Middle frontal gyrus (tissue), 1 donor: Measurements from ENCODE around the gene OPA3.
A peak's percentile ranks its signal among the peaks of the same experiment; 100 is the strongest.
"Not testable (repeated sequence)": the region's sequence is repeated elsewhere in the genome, so short reads cannot be mapped to it uniquely, and the experiment has no call there.

Source experiments
- DNase-seq: peaks from one replicate; pipeline ENCODE4 v3.0.0-alpha.2; 2015; ENCODE audit warnings: low spot score; ENCODE audit errors: extremely low spot score

The OPA3 gene

DNA sequence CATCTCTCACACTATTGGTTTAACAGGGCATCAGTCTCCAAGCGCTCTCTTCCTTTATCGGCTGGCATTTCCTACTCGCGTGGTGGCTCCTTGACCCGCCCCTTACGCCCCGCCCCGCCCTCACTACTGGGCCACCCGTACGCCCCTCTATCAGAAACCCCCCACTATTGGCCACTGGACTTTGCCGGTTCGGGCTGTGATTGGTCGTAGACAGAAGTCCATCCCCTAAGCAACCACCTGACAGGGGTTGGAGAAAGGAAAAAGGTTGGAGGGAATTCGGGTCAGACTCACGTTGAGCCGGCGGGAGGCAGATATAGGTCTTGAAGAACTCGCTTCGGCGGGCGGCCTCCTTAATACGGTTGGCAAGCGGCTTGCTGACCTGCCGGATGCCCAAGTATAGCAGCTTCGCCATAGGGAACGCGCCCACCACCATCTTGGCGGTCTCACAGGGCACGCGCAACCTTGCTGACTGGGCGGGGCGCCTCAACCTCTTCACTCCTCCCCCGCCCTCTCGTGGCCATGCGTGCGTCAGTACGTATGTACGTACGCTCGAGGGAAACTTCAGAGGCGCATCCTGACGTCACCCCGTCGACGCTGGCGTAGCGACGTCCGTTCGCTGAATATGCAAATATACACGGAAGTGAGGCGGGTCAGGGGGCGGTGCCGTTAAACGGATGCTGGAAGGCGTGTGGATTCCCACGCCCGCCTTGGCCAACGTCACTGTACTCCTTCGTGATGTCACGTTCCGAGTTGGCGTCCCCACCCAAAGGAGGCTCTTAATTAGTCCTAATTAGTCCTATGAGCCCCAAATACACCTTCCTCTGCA lies at the start of gene OPA3:
OPA3 (minus strand) TSS at position 471 of the 826 bp plus-strand sequence; CDS start at position 433, 38 bp downstream.
- peak; percentile 100 for DNase-seq

DNA sequence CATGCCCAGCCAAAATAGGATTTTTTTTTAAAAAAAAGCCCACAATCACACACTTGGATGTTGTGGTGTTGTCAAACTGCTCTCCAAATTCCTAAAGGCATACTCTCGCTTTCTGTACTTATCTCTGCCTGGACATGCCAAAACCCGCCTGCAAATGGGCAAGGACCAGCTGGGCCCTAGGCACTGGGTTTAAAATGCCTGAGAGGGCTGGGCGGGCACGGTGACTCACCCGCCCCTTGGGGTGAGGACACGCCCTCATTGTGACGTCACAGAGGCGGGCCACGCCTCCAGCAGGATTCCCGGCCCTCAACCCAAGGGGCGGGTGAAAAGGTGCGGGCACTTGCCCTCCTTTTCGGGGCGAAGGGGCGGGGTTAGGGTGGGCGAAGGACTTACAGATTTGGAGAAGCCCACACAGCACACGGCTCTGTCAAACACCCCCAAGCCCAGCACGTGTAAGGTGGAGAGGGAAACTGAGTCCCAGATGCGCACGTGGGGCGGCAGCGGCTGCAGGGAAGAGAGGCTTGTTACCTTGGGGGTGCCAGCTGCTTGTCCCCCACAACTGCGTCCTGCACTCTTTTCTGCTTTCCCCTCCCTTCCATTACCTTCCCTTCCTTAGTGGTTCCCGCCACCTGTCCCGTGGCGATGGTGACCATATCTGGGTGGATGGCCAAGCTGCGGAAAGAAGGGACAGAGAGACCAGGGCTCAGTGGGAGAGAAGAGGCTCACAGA lies 48.0 kb upstream of the OPA3 start:
- no peak for DNase-seq

DNA sequence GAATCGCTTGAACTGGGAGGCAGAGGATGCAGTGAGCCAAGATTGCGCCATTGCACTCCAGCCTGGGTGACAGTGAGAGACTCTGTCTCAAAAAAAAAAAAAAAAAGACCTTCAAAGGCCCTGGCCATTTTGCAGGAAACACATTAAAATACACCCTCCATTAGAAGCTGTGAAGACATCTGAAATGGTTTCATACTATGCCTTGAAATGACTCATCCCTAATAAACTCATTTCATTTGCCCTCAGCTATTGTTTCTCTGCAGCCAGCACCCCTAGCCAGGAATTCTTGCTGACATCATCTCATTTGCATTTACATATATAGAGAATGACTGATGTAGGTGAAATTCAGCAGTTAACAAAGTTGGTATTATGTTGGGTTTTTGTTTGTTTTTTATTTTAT lies 45.9 kb upstream of the OPA3 start:
- no peak for DNase-seq

DNA sequence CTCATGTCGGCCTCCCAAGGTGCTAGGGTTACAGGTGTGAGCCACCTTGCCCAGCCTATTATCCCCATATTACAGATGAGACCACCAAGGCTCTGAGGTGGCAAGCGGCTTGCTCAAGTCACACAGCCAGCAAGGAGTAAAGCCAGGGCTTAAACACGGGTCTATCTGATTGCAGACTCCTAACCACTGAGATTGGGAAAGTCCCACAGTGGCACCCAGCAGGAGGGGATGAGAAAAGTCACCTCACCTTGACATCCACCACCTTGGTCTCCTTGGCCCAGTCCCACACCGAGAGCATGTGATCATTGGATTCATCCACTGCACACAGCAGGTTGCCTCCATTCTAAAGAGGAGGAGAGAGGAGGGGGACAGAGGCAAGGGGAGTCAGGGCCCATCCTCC lies 45.1 kb upstream of the OPA3 start:
- DNase-seq, result no peak

DNA sequence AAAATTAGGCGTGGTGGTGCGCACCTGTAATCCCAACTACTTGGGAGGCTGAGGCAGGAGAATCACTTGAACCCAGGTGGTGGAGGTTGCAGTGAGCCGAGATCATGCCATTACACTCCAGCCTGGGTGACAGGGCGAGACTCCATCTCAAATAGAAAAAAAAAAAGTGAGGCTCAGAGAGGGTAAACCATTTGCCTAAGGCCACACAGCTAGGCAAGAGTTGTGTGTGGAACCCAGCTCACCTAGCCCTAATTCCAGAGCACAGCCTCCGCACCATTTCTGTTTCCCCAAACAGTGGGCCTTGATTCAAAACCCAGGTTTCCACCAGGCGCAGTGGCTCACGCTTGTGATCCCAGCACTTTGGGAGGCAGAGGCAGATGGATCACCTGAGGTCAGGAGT lies 43.6 kb upstream of the OPA3 start:
- not testable (repeated sequence) for DNase-seq

DNA sequence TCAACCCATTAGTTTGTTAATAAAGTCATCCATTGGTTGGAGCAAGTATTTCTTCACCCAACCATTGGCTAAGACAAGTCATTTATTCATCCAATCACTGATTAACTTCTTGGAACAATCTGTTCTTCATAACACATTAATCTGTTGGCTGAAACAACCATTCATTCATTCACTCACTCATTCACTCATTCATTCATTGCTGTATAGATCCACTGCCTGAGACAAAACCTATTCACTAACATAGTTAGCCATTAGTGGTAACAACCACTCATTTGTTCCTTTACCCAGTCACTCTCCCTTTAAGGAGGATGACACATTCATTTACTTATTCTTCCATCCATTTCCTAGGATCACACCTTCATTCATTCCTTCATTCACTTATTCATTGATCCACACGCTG lies 39.4 kb upstream of the OPA3 start:
- DNase-seq, result no peak

DNA sequence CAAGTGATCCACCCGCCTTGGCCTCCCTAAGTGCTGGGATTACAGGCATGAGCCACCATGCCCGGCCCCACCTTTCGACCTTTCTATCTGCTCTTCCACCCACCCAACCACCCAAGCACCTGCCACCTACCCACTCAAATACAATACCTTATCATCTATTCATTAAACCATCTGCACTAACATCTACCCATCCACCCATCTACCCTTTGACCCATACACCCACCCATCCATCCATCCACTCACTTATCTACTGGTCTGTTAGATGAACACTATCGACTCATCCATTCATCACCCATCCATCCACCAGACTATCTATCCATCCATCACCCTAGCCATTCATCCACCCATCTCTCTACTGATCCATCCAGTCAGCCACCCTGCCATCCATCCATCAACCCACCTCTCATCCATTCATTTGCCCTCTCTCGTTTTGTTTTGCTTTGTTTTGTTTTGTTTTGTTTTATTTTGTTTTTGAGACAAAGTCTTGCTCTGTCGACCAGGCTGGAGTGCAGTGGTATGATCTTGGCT lies 37.4 kb upstream of the OPA3 start:
- no peak for DNase-seq

DNA sequence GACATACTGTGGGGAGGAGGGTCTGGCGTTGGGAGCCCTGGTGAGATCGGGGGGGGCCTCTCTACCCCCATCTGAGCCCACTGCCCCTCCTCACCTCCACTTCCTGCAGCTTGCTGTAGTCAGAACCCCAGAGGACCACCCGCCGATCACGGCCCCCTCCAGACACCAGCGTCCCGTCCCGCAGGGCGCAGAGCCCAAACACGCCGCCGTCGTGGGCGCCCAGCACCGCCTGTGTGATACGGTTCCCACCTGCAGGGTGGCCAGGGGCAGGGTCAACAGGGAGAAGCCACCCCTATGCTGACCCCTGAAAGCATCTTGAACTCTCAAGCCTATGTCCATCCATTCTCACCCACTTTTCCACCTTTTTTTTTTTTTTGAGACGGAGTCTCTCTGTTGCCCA lies 36.8 kb upstream of the OPA3 start:
- no peak for DNase-seq

DNA sequence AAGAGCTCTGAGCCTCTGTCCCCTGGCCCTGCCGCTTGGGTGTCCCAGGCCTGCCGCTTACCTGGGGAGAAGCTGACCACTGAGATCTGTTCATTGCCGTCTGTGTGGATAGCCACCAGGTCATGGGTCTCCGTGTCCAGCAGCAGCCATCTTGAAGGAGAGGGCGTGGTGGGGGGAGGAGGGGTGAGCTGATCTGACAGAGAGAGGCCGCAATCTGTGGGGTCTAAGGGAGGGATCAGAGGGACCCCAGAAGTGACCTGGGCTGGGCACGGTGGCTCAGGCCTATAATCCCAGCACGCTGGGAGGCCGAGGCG lies 32.1 kb upstream of the OPA3 start:
- no peak for DNase-seq

DNA sequence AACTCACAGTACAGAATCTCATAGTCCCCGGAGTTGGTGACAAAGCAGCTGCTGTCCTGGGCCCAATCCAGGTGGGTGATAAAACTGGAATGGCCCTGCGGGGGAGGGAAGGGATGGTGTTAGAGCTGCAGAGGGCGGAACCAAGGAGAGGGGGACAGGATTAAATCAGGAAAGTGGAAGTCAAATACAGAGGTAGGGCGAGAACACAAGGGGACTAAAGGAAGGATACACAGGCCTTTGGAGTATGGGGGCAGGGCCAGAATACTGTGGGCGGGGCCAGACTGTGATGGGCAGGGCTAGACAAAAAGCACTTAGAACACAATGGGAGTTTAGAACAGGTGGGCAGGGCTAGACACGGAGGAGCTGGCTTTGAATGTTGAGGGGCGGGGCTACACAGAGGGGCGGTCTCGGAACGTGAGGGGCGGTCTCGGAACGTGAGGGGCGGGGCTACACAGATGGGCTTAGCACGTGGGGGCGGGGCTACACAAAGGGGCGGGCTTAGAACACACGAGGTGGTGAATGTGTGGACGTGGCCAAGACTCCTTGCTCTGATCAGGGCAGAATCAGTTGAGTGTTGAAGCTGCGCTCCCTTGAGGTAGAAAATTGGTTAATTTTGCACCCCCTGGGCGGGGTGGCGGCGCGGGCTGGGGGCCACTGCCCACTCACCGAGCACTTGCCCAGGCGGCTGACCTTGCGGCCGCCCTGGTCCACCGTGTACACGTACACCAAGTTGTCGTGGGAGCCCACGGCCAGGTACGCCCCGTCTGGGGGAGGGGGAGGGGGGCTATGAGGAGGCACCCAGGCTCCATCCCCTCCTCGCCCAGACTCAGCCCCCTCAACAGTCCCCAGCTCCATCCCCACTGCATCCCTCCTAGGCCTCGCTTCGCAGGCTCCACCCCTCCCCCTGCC lies 31.4 kb upstream of the OPA3 start:
- DNase-seq, result no peak

DNA sequence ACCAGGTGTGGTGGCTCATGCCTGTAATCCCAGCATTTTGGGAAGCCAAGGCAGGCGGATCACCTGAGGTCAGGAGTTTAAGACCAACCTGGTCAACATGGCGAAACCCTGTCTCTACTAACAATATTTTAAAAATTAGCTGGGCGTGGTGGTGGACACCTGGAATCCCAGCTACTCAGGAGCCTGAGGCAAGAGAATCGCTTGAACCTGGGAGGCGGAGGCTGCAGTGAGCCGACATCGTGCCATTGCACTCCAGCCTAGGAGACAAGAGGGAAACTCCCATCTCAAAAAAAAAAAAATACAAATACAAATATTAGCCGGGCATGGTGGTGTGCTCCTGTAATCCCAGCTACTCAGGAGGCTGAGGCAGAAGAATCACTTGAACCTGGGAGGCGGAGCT lies 30.5 kb upstream of the OPA3 start:
- DNase-seq, result not testable (repeated sequence)

DNA sequence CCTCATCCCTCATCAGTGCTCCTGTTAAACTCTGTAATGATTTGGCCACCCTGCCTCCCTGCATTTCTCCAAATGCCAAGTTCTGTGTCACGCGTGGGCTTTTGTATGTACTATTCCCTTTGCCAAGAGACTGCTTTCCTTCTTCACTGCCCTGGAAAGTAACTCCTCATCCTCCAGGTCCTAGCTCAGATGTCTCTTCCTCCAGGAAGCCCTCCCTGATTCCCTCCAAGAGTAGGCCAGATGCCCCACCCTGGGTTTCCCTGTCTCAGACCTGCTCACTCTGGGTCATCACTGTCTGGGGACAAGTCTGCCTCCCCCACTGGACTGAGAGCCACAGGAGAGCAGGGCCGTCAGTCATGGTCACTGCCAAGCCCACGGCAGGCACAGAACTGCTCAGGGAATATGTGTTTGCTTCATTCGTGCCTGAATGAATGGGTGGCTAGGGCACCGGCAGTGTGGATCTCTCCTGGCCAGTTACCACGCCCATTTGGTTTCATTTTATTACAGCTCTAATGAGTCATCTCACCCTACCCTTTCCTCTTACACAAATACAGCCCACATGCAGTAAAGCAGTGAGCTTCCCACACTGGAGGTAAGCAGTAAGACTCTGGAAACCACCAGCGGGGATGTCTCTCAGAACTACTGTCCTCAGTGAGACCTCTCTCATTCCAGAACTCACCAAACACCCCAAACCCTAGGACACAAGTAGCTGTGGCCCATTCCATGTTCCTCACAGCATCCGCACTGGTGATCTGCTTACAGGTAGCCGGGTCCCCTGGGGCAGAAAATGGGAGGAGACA lies 29.5 kb upstream of the OPA3 start:
- no peak for DNase-seq

DNA sequence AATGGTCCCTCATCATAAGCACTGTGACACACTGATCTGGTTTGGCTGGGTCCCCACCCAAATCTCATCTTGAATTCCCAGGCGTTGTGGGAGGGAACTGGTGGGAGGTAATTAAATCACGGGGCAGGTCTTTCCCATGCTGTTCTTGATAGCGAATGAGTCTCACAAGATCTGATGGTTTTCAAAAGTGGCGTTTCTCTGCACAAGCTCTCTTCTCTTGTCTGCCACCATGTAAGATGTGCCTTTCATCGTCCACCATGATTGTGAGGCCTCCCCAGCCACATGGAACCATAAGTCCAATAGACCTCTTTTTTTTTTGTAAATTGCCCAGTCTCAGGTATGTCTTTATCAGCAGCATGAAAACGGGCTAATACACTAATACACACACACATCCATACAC lies 24.3 kb upstream of the OPA3 start:
- DNase-seq, result no peak

DNA sequence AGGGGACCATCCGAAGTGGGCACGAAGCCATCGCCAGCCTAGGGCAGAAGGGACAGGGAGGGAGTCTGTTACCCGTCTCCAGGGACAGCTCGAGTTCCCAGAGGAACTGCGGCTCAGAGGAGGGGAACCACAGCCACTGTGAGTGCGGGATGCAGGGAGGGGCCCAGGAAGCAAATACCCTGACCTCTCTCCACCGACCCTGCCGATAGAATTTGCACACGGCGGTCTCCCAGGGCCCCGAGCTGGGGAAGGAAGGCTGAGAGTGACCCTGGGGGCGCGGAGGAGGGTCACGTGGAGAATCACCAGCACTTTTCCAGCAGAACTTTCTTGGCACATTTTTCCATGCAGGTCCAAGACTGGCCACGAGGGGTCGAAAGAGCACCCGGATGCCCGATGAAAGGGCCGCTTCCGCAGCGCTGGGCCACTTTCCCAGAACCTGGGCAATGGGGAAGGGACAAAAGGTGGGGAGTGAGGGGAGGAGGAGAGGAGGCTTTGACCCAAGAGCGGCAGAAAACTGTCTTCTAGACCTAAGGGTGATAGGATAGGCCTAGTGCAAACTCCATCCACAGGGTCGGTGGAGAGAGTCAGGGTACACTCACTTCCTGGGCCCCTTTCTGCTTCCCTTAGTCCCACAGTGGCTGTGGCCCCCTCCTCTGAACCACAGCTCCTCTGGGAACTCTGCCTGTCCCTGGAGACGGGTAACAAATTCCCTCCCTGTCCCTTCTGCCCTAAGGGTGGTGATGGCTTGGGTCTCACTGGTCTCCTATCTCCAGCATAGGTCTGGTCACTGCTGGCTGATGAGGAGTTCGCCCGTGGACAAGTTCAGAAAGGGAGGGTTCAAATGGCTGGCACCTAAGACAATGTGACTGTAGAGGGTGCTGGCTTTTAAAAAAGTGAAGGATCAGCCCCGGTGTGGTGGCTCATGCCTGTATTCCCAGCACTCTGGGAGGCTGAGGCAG lies 22.7 kb upstream of the OPA3 start:
- DNase-seq, result peak; percentile 47

DNA sequence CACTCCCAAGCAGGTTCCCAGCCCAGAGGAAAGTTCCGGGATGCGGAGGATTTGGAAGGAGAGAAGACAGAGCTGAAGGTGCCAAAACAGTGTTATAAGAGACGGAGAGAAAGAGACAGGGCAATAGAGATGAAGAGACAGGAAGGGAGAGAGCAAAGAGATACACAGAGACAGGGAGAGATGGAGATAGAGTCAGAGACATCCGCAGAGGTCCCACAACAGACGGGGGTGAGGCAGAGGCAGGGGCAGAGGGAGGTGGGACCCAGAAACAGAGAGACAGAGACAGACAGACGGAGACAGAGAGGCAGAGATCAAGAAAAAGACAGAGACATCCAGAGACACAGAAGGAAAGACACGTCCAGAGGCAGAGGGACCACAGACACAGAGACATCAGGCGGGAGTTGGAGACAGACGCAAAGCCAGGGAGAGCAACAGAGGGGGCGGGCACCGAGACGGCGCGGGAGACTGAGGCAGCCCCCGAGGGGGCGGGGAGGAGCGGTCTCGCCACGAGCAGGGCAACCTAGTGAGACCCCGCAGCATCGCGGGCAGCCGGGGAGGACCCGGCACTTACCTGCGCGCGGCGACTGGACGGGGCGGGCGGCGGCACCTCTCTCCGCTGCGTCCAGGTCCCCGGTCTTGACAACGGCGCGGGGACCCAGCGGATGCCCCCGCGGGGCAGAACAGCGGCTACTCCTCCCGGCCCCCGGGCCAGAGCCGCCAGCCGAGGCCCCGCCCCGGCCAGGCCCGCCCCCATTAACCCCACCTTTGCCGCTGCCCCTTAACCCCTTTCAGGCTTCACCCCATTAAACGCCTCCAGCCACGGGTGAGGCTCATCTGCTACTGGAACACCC lies 17.1 kb upstream of the OPA3 start, which contains the start of gene GPR4:
GPR4 (minus strand) TSS at position 689 of the 851 bp plus-strand sequence. CDS start 10,346 bp downstream, outside the sequence.
- no peak for DNase-seq

DNA sequence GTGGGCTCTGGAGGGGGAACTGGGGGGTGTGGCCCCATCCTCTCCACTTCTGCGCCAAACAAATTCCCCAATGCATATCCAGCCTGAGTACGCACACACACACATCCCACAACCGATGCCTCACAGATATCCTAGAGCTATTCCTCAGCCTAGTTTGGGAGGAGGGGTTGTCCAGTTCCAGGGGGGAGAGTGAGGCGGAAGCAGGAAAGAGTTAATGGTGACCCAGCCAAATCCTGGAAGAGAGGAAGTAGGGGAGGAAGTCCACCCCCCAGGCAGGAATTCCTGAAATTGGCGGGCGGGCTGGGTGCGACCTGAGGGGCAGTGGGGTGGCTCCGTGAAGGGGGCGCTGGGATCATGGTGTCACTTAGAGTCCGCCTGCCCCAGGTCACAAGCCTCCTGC lies 16.5 kb upstream of the OPA3 start:
- no peak for DNase-seq

DNA sequence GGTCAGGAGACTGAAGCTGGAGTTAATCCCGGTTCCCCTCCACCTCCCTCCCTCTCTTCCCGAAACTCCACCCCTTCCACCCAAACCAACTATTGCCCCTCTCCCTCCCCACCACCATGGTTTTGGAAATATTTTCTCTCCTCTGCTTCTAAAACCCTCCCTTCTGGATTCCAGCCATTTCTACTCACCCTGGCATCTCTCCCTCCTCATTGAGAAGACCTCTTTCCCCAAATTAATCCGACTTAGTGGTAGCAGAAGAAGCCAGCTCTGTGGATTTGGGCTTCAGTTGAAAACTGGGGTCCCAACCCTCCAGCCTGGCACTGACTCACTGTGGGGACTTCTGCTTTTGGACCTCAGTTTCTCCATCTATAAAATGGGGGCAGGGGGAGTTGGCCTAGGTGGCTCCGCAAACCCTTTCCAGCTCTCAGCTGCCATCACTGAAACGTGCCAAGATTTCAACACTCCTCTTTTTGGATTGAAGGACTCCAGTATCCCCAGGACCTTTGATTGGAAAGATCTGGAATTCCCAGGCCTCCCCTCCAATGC lies 15.8 kb upstream of the OPA3 start:
- DNase-seq, result no peak

DNA sequence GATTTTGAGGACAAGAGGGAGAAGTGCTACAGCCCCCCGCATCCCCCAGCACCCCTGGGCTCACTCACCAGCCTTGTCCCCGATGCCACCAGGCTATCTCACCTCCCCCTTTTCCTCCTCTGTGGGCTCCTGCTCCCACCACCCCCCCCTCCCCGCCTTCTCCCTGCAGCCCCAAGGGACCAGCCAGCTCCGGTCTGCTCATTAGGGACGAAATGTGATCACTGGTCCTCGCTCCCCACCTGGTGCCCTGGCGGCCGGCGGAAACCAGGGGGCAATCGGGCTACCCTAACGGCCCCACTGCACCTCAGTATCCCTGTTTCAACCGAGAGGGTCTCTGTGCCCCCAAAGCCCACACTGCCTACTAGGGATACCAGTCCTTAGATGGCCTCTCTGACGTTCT lies 14.7 kb upstream of the OPA3 start:
- DNase-seq, result no peak
